IPS DF 6.9 (cell line): ENCODE data around the gene MICU1.
"Not testable (repeated sequence)": the region's sequence is repeated elsewhere in the genome, so short reads cannot be mapped to it uniquely, and the experiment has no call there.

ENCODE experiments used
- DNase-seq: peaks from one replicate; pipeline ENCODE4 v3.0.0-alpha.2; 2013; ENCODE audit warnings: low read depth, low spot score
- H3K27ac ChIP-seq: one replicate; pipeline ENCODE4 v1.5.1; 2013; ENCODE audit warnings: low read length, control low read depth
- H3K27me3 ChIP-seq: 2 replicates; pipeline ENCODE4 v1.6.1; 2013; ENCODE audit warnings: mild to moderate bottlenecking, low read length; ENCODE audit not compliant: control insufficient read depth, insufficient read depth
- H3K36me3 ChIP-seq: 2 replicates; pipeline ENCODE4 v1.6.1; 2013; ENCODE audit warnings: low read length; ENCODE audit not compliant: control insufficient read depth, insufficient read depth
- H3K4me1 ChIP-seq: 2 replicates; pipeline ENCODE4 v1.6.1; 2013; ENCODE audit warnings: low read length; ENCODE audit not compliant: control insufficient read depth, insufficient read depth
- H3K4me3 ChIP-seq: 2 replicates; pipeline ENCODE4 v1.5.1; 2013; ENCODE audit warnings: mild to moderate bottlenecking, low read length
- H3K9me3 ChIP-seq: 2 replicates; pipeline ENCODE4 v1.6.1; 2013; ENCODE audit warnings: low read length, inconsistent platforms; ENCODE audit not compliant: control insufficient read depth, insufficient read depth
- WGBS: extraction: QIAGEN DNeasy Blood & Tissue Kit; methylation state at CpG from one replicate; pipeline ENCODE4 v1.1.7; 2013; ENCODE audit warnings: mixed read lengths, missing lambda C conversion rate; ENCODE audit not compliant: insufficient read length, insufficient coverage; 5-methylcytosine and 5-hydroxymethylcytosine counted together

MICU1 gene

GRCh38 chr10:72654720-72655119, 28.8 kb upstream of the MICU1 start:
- Histone ChIP-seq H3K4me3 (no peak overlapping the region), H3K36me3 (no peaks in the 10 kb centered on the region), H3K27me3 (0 out of 2 replicates have a peak, but pooled peaks cover 2% of the 10 kb centered on the region), H3K27ac (no peak overlapping the region), H3K4me1 (no peaks in the 10 kb centered on the region), H3K9me3 (no peaks in the 10 kb centered on the region)
- no CpG with 5 or more reads among the region's 3 CpGs for WGBS
- DNase-seq, result no peak

- H3K4me1 ChIP-seq, result no peaks in the 10 kb centered on the region
- no CpG with 5 or more reads among the region's 6 CpGs for WGBS
- no peaks in the 10 kb centered on the region for H3K36me3 ChIP-seq
- no peak overlapping the region for H3K4me3 ChIP-seq
- H3K27me3 ChIP-seq, result 0 out of 2 replicates have a peak, but pooled peaks cover under 1% of the 10 kb centered on the region
- no peak overlapping the region for H3K27ac ChIP-seq
- DNase-seq, result no peak
- H3K9me3 ChIP-seq, result no peaks in the 10 kb centered on the region
Measured at GRCh38 chr10:72653383-72654096, 27.7 kb upstream of the MICU1 start.

- no CpG with 5 or more reads among the region's 5 CpGs for WGBS
- no peaks in the 10 kb centered on the region for H3K9me3 ChIP-seq
- H3K4me1 ChIP-seq, result no peaks in the 10 kb centered on the region
- DNase-seq, result no peak
- no peak overlapping the region for H3K4me3 ChIP-seq
- H3K27ac ChIP-seq, result no peak overlapping the region
- H3K36me3 ChIP-seq, result no peaks in the 10 kb centered on the region
- no peaks in the 10 kb centered on the region for H3K27me3 ChIP-seq
Measured at GRCh38 chr10:72649291-72649690, 23.4 kb upstream of the MICU1 start.

- WGBS, result no CpG with 5 or more reads among the region's 1 CpG
- H3K4me3 ChIP-seq, result no peak overlapping the region
- DNase-seq, result no peak
Measured at GRCh38 chr10:72648301-72648700, 22.4 kb upstream of the MICU1 start.

GRCh38 chr10:72646971-72647370, 21.1 kb upstream of the MICU1 start:
- DNase-seq, H3K4me1 ChIP-seq, H3K4me3 ChIP-seq, H3K27ac ChIP-seq, H3K36me3 ChIP-seq, H3K9me3 ChIP-seq, H3K27me3 ChIP-seq: not testable (repeated sequence)
- no CpG with 5 or more reads among the region's 3 CpGs for WGBS

More at GRCh38 chr10:72648301-72648700, 22.4 kb upstream of the MICU1 start:
- Histone ChIP-seq H3K4me1 (no peaks in the 10 kb centered on the region), H3K27me3 (no peaks in the 10 kb centered on the region), H3K9me3 (no peaks in the 10 kb centered on the region), H3K36me3 (no peaks in the 10 kb centered on the region), H3K27ac (no peak overlapping the region)

GRCh38 chr10:72645263-72645858, 19.5 kb upstream of the MICU1 start:
- no CpG with 5 or more reads among the region's 2 CpGs for WGBS
- Histone ChIP-seq H3K27ac (no peak overlapping the region), H3K4me1 (no peaks in the 10 kb centered on the region), H3K4me3 (no peak overlapping the region), H3K36me3 (no peaks in the 10 kb centered on the region), H3K9me3 (no peaks in the 10 kb centered on the region), H3K27me3 (no peaks in the 10 kb centered on the region)
- DNase-seq, result no peak

- no peaks in the 10 kb centered on the region for H3K27me3 ChIP-seq
- WGBS, result no CpG with 5 or more reads among the region's 5 CpGs
- no peak for DNase-seq
- H3K36me3 ChIP-seq, result no peaks in the 10 kb centered on the region
- no peak overlapping the region for H3K27ac ChIP-seq
- H3K4me3 ChIP-seq, result no peak overlapping the region
- H3K4me1 ChIP-seq, result no peaks in the 10 kb centered on the region
- H3K9me3 ChIP-seq, result no peaks in the 10 kb centered on the region
Measured at GRCh38 chr10:72642318-72642717, 16.4 kb upstream of the MICU1 start.

GRCh38 chr10:72639441-72639873, 13.6 kb upstream of the MICU1 start:
- H3K27ac ChIP-seq, result no peak overlapping the region
- DNase-seq, result no peak
- no CpG with 5 or more reads among the region's 5 CpGs for WGBS

GRCh38 chr10:72638586-72639440, 12.9 kb upstream of the MICU1 start:
- no CpG with 5 or more reads among the region's 4 CpGs for WGBS
- Histone ChIP-seq H3K27me3 (no peaks in the 10 kb centered on the region), H3K4me3 (no peak overlapping the region), H3K27ac (no peak overlapping the region), H3K4me1 (no peaks in the 10 kb centered on the region), H3K9me3 (no peaks in the 10 kb centered on the region), H3K36me3 (no peaks in the 10 kb centered on the region)
- no peak for DNase-seq

More at GRCh38 chr10:72639441-72639873, 13.6 kb upstream of the MICU1 start:
- Histone ChIP-seq H3K4me1 (no peaks in the 10 kb centered on the region), H3K4me3 (no peak overlapping the region), H3K27me3 (no peaks in the 10 kb centered on the region), H3K9me3 (no peaks in the 10 kb centered on the region), H3K36me3 (no peaks in the 10 kb centered on the region)

- DNase-seq, result no peak
- Histone ChIP-seq H3K27ac (no peak overlapping the region), H3K4me1 (no peaks in the 10 kb centered on the region), H3K27me3 (no peaks in the 10 kb centered on the region), H3K9me3 (no peaks in the 10 kb centered on the region), H3K36me3 (no peaks in the 10 kb centered on the region), H3K4me3 (no peak overlapping the region)
- no CpG with 5 or more reads among the region's 4 CpGs for WGBS
Measured at GRCh38 chr10:72637398-72637857, 11.5 kb upstream of the MICU1 start.
